K562 (cell line): ENCODE measurements around the gene CNRIP1. TPM values are rescaled to one million over a fixed set of nuclear protein-coding genes. Genes with fewer than 3 reads are reported as not detected.
A peak's percentile ranks its signal among the peaks of the same experiment; 100 is the strongest.

ENCODE experiments used
- ARID1B ChIP-seq: fragments of 450-650 bp; IDR thresholded peaks from 2 replicates; pipeline ENCODE4 v1.6.1; 2016; ENCODE audit warnings: antibody characterized with exemption, mild to moderate bottlenecking, inconsistent platforms
- ATF7 ChIP-seq: fragments of 450-650 bp; IDR thresholded peaks from 2 replicates; pipeline ENCODE4 v1.7.1; 2014; ENCODE audit warnings: mild to moderate bottlenecking, moderate library complexity
- BCL6 ChIP-seq: fragments of 250-450 bp; sonication (Bioruptor Pico); IDR thresholded peaks from 2 replicates; pipeline ENCODE4 v1.4.0; 2020
- CBFA2T3 ChIP-seq: fragments of 450-650 bp; IDR thresholded peaks from 2 replicates; pipeline ENCODE4 v1.6.1; 2017
- E2F4 ChIP-seq: sonication (generic); formaldehyde crosslinking; IDR thresholded peaks from 2 replicates; pipeline ENCODE4 v1.8.0; 2022; ENCODE audit warnings: mild to moderate bottlenecking, low read depth, missing genetic modification reagents
- HMG20B ChIP-seq: fragments of 250-450 bp; sonication (Bioruptor Pico); IDR thresholded peaks from 2 replicates; pipeline ENCODE4 v1.5.0; 2021; ENCODE audit warnings: mild to moderate bottlenecking
- KAT7 ChIP-seq: sonication (generic); formaldehyde crosslinking; IDR thresholded peaks from 2 replicates; pipeline ENCODE4 v1.8.0; 2022; ENCODE audit warnings: missing genetic modification reagents, mild to moderate bottlenecking, borderline replicate concordance
- PCBP1 ChIP-seq: fragments of 200-400 bp; formaldehyde crosslinking; IDR thresholded peaks from 2 replicates; pipeline ENCODE4 v1.6.1; 2018; ENCODE audit warnings: mild to moderate bottlenecking, low read depth, low read length; ENCODE audit not compliant: poor library complexity, severe bottlenecking
- PTBP1 ChIP-seq: fragments of 200-400 bp; formaldehyde crosslinking; IDR thresholded peaks from 2 replicates; pipeline ENCODE4 v1.6.1; 2017; ENCODE audit warnings: low read depth, low read length
- TAL1 ChIP-seq: fragments of 450-650 bp; IDR thresholded peaks from 2 replicates; pipeline ENCODE4 v1.6.1; 2016; ENCODE audit warnings: mild to moderate bottlenecking
- TEAD1 ChIP-seq, 2 experiments: fragments of 450-650 bp in 1 of 2; sonication (generic) in 1 of 2; formaldehyde crosslinking; IDR thresholded peaks; 2 replicates each; pipeline versions ENCODE4 v1.4.0 to v1.8.0; 2020 to 2022; ENCODE audit warnings: mild to moderate bottlenecking in 2 of 2, missing genetic modification reagents in 1 of 2
- TOE1 ChIP-seq, 2 experiments: fragments of 450-650 bp in 1 of 2; sonication (generic) in 1 of 2; formaldehyde crosslinking in 1 of 2; IDR thresholded peaks; 2 replicates each; pipeline versions ENCODE4 v1.7.1 to v1.8.0; 2016 to 2022; ENCODE audit warnings: borderline replicate concordance in 2 of 2, mild to moderate bottlenecking in 2 of 2, antibody characterized with exemption in 1 of 2, inconsistent platforms in 1 of 2, low read depth in 1 of 2, missing genetic modification reagents in 1 of 2, moderate library complexity in 1 of 2
- ZKSCAN1 ChIP-seq: fragments of 150-350 bp; IDR thresholded peaks from 2 replicates; pipeline ENCODE4 v1.6.1; 2016; ENCODE audit warnings: low read depth, low read length
- ZNF143 ChIP-seq: sonication (generic); formaldehyde crosslinking; IDR thresholded peaks from 2 replicates; pipeline ENCODE4 v1.9.0; 2022; ENCODE audit warnings: mild to moderate bottlenecking, missing genetic modification reagents
- ZNF239 ChIP-seq: fragments of 250-450 bp; sonication (Bioruptor Pico); IDR thresholded peaks from 2 replicates; pipeline ENCODE4 v1.4.0; 2020; ENCODE audit warnings: mild to moderate bottlenecking
- ZNF354B ChIP-seq: fragments of 250-450 bp; sonication (Bioruptor Pico); IDR thresholded peaks from 2 replicates; pipeline ENCODE4 v1.4.0; 2020
- ZNF384 ChIP-seq: IDR thresholded peaks from 2 replicates; pipeline ENCODE4 v1.6.1; 2012; ENCODE audit warnings: low read depth, low read length, improper control_type of control experiment
- ZNF518B ChIP-seq: fragments of 250-450 bp; sonication (Bioruptor Pico); IDR thresholded peaks from 2 replicates; pipeline ENCODE4 v1.5.0; 2021; ENCODE audit warnings: mild to moderate bottlenecking, moderate library complexity
- ZNF668 ChIP-seq: fragments of 250-450 bp; sonication (Bioruptor Pico); IDR thresholded peaks from 2 replicates; pipeline ENCODE4 v1.8.0; 2022; ENCODE audit warnings: mild to moderate bottlenecking, inconsistent platforms
- polyA plus RNA-seq, 8 experiments: library from polyadenylated mRNA; depleted of rRNA in 4 of 8; stranded (reverse) in 5 of 8; unstranded in 3 of 8; fragments of >200 nt; fragmentation: Nextera tagmentation in 2 of 8; fragmentation: Illumina TruSeq in 1 of 8; extraction: Ambion mirVana in 2 of 8; extraction: Trizol in 1 of 8; gene quantifications; 2 replicates each; pipeline versions ENCODE4 v1.2.1 to v1.2.3, GENCODE V29; 2011 to 2014; ENCODE audit warnings: inconsistent platforms in 1 of 8, missing spikeins in 1 of 8
- total RNA-seq, 7 experiments: library from RNA; depleted of rRNA in 6 of 7; stranded (reverse); fragments of >200 nt in 6 of 7; fragmentation: Illumina TruSeq in 2 of 7; extraction: Trizol in 2 of 7; gene quantifications; 2 replicates each; pipeline versions ENCODE4 v1.2.1 to v1.2.3, GENCODE V29; 2011 to 2021; ENCODE audit warnings: low replicate concordance in 1 of 7
- TF ChIP-seq, protein P1 (sequence below), 2 experiments: fragments of 150-350 bp in 1 of 2; IDR thresholded peaks; 2 replicates each; pipeline ENCODE4 v1.6.1; 2012 to 2016; ENCODE audit warnings: low read depth in 2 of 2, low read length in 2 of 2, mild to moderate bottlenecking in 1 of 2, moderate library complexity in 1 of 2
- TF ChIP-seq, protein P2 (sequence below), 2 experiments: fragments of 450-650 bp; IDR thresholded peaks; 2 replicates each; pipeline ENCODE4 v1.6.1; 2016

Gene CNRIP1
- total and polyA plus RNA-seq, 9 of the 15 experiments (the other 6 are each of a cell fraction or from before 2014, with no cell fraction given) = 0.59 to 2.1 (median 1.5) TPM

DNA sequence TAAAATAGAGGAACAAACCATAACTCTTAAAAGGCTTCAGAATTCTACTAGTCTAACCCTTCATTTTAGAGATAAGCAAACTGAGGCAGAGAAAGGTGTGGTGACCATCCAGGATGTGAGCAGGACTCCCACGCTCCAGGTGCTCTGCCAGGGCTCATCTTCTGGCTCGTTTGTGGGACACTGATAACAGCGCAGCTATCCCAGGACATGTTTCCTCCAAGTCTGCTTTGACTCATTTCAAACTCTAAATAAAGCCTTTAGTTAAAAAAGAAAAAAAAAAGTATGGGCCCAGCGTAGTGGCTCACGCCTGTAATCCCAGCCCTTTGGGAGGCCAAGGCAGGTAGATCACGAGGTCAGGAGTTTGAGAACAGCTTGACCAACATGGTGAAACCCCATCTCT lies 28.4 kb downstream of the CNRIP1 start (continued):
- TF ChIP-seq ZNF143 (CRISPR knock-in tag) = no peak
- no peak for TF ChIP-seq BCL6 (CRISPR knock-in tag)
- TF ChIP-seq HMG20B (CRISPR knock-in tag) = no peak
- TF ChIP-seq ZNF354B (CRISPR knock-in tag) = no peak
- no peak for TF ChIP-seq KAT7 (CRISPR knock-in tag)
- no peak for TF ChIP-seq ZKSCAN1
- TF ChIP-seq TOE1 (IDR thresholded peaks at IDR 0.05; ENCODE audit: borderline replicate concordance) = no peak
- no peak for TF ChIP-seq TOE1 (CRISPR knock-in tag; IDR thresholded peaks at IDR 0.05; ENCODE audit: borderline replicate concordance, low read depth)
- TF ChIP-seq PCBP1 = no peak
- no peak for TF ChIP-seq ZNF518B (CRISPR knock-in tag)
- TF ChIP-seq, protein P1, sequence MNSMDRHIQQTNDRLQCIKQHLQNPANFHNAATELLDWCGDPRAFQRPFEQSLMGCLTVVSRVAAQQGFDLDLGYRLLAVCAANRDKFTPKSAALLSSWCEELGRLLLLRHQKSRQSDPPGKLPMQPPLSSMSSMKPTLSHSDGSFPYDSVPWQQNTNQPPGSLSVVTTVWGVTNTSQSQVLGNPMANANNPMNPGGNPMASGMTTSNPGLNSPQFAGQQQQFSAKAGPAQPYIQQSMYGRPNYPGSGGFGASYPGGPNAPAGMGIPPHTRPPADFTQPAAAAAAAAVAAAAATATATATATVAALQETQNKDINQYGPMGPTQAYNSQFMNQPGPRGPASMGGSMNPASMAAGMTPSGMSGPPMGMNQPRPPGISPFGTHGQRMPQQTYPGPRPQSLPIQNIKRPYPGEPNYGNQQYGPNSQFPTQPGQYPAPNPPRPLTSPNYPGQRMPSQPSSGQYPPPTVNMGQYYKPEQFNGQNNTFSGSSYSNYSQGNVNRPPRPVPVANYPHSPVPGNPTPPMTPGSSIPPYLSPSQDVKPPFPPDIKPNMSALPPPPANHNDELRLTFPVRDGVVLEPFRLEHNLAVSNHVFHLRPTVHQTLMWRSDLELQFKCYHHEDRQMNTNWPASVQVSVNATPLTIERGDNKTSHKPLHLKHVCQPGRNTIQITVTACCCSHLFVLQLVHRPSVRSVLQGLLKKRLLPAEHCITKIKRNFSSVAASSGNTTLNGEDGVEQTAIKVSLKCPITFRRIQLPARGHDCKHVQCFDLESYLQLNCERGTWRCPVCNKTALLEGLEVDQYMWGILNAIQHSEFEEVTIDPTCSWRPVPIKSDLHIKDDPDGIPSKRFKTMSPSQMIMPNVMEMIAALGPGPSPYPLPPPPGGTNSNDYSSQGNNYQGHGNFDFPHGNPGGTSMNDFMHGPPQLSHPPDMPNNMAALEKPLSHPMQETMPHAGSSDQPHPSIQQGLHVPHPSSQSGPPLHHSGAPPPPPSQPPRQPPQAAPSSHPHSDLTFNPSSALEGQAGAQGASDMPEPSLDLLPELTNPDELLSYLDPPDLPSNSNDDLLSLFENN (IDR thresholded peaks at IDR 0.05; ENCODE audit: low read depth in 2 of 2, low read length in 2 of 2) = no peak
- no peak for TF ChIP-seq TEAD1 (CRISPR knock-in tag; IDR thresholded peaks at IDR 0.05)
- peak; percentile 39; the same call in 1 of the 2 replicates for TF ChIP-seq ARID1B
- TF ChIP-seq ZNF668 (CRISPR knock-in tag) = no peak
- peak; percentile 50; the same call in 1 of the 2 replicates for TF ChIP-seq TAL1
- TF ChIP-seq E2F4 (CRISPR knock-in tag) = no peak
- peak; percentile 55 for TF ChIP-seq ZNF384
- TF ChIP-seq PTBP1 = no peak
- TF ChIP-seq, protein P2, sequence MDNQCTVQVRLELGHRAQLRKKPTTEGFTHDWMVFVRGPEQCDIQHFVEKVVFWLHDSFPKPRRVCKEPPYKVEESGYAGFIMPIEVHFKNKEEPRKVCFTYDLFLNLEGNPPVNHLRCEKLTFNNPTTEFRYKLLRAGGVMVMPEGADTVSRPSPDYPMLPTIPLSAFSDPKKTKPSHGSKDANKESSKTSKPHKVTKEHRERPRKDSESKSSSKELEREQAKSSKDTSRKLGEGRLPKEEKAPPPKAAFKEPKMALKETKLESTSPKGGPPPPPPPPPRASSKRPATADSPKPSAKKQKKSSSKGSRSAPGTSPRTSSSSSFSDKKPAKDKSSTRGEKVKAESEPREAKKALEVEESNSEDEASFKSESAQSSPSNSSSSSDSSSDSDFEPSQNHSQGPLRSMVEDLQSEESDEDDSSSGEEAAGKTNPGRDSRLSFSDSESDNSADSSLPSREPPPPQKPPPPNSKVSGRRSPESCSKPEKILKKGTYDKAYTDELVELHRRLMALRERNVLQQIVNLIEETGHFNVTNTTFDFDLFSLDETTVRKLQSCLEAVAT (IDR thresholded peaks at IDR 0.05) = no peak
- TF ChIP-seq CBFA2T3 = peak; percentile 80
- TF ChIP-seq ATF7 = no peak
- no peak for TF ChIP-seq ZNF239 (CRISPR knock-in tag)
